Measurements from ENCODE around the gene RTKN2.

GRCh38 chr10:62239994-62240393 lies 28.6 kb downstream of the RTKN2 start:
- TF ChIP-seq CTCF (IDR thresholded peaks at IDR 0.05; ENCODE audit: poor library complexity), result no peak
- no peak for TF ChIP-seq EZH2 (IDR thresholded peaks at IDR 0.05; ENCODE audit: borderline replicate concordance)
- TF ChIP-seq EZH2phosphoT487 (IDR thresholded peaks at IDR 0.05; ENCODE audit: low read depth, severe bottlenecking, unreplicated experiment), result no peak

All from hepatocyte (in vitro differentiated cells).